Stimulated activated CD8-positive, alpha-beta memory T cell treated with anti-CD3 and anti-CD28 coated beads, Interleukin-7, amount 100 ng/mL, for 1 hour (primary cell): Measurements from ENCODE around the gene PYM1.

Experiments
- DNase-seq, 2 donors: peaks; one replicate each; pipeline ENCODE4 v3.0.0-alpha.2; 2020; ENCODE audit warnings: low read depth in 2 of 2

The PYM1 gene

DNA sequence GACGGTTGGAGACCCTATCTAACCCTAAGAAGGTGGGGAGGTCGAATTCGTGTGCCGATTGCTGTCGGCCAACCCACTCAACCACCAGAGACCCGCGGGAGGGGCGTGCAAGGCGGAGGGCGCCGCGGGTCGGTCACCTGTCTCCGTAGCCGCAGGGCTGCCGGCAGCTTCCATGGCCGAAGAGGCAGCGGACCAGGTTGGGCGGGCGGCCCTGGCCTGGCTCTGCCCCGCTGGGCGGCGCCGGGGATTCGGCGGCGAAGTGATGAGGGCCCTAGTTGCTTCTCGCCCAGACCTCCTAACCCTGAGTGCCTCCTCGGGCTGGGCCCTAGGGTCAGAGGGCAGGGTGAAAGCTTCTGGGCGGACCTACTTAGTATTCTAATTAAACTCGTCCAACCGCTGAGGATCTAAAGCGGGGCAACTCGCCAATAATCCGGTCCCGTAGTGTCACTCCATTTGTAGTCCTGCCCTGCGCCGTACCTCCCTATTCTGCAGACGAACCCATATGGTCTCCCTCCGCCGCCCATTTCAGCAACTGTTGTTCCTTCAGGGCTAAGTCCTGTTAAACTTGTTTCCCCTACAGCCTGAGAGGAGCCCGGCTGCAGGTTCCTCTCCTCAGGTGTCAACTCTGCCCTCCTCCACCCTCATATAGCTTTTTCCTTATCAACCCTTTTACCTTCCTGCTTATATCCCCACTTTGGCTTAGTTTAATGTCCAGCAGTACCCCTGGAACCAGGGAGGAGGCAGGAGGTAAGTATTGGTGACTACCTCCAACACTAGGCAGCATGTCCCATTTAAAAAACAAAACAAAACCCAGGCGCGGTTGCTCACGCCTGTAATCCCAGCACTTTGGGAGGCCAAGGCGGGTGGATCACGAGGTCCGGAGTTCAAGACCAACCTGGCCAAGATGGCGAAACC lies at the start of gene PYM1:
TSS of gene PYM1 (minus strand) at position 307 of the 915 bp plus-strand sequence. CDS start at position 174, 133 bp downstream.
- DNase-seq = peak in 1 of 2 donors; percentile 22

- no peak for DNase-seq
These were observed 46.6 kb upstream of the PYM1 start for GRCh38 chr12:55974308-55974730.

- DNase-seq = peak; percentile 91 to 92
These were observed 46.1 kb upstream of the PYM1 start, which contains the start of gene RAB5B for GRCh38 chr12:55973599-55974307. TSS of gene RAB5B (plus strand) at chr12:55974078. CDS start at chr12:55986961, 12,883 bp downstream.

DNA sequence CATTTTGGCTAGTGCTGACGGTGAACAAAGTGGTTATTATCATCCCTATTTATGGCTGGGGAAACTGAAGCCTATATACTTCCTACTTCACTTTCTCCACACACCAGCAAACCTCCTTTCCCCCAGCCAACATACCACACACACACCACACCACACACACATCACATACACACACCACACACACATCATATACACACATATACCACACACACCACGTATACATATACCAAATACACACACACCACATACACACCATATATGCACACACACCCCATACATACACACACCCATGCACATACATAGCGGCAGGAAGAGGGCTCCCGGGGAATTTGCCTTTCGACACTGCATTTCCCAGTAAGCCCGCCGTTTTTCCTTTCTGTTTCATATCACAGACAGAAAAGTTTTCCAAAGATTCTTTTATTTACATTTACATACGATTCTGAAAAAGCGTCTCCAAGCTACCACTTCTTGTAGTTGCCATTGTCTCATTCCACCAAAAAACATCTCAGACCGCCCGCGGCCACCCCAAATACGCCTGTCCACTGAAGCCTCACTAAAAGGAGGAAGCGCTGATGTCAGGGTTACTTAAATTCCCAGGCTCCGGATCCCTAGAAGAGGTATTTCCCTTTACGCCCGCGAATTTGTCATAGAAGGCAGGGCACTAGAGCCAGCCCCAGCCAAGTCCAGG lies 45.4 kb upstream of the PYM1 start:
- no peak for DNase-seq

GRCh38 chr12:55972456-55972855 lies 44.8 kb upstream of the PYM1 start:
- no peak for DNase-seq

GRCh38 chr12:55972042-55972441 lies 44.3 kb upstream of the PYM1 start:
- no peak for DNase-seq

DNA sequence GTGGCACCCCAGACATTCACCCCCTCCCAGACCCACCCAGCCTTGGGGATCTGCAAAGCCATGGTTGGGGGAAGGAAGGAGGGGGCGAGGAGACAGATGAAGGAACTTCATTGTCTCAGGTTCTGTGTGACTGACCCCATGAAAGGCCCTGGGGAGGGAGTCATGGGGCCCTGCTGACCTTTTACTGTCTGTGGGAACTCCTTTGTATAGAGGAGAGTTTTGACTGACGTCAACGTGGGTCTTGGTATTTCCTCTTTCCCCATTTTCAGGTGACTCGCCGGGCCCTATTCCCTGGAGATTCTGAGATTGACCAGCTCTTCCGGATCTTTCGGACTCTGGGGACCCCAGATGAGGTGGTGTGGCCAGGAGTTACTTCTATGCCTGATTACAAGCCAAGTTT lies 43.1 kb upstream of the PYM1 start:
- DNase-seq = no peak

GRCh38 chr12:55969356-55969755 lies 41.7 kb upstream of the PYM1 start:
- no peak for DNase-seq

- peak; percentile 73 to 84 for DNase-seq
These were observed 39.0 kb upstream of the PYM1 start, which contains the start of gene CDK2 for GRCh38 chr12:55966408-55967281. TSS of gene CDK2 (plus strand) at chr12:55966830. CDS start at chr12:55967009, 179 bp downstream.

- no peak for DNase-seq
These were observed 38.3 kb upstream of the PYM1 start, which contains the start of gene PMEL for GRCh38 chr12:55965941-55966407. TSS of gene PMEL (minus strand) at chr12:55966042. CDS start at chr12:55966011, 31 bp downstream.

DNA sequence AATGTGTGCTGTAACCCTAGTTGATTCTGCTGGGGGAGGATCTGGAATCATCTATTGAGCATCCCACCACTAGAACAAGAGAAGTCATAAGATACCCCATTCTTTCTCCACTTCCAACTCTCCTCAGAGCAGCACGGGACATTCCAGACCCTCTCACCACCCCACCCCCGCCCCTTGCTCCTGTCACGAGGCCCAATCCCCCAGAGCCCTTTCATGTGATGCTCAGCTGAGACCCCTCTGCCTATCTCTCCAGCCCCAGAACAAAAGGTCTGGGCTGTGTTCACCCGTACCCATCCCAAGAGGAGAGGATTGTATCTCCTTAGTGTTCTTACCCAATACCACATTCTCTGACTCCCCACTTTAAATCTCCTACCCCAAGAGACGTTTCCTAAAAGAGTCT lies 37.5 kb upstream of the PYM1 start:
- DNase-seq = no peak

DNA sequence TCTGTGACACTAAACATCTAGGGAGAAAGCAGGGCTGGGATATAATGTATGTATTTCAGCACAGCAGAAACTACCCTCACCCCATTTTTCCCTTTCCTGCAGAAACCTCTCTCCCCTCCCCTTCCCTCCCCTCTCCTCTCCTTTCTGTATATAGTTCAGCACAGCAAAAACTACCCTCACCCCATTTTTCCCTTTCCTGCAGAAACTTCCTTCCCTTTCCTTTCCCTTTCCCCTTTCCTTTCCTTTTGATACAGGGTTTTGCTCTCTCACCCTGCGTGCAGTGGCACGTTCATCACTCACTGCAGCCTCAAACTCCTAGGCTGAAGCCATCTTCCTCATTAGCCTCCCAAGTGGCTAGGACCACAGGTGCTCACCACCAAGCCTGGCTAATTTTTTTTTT lies 36.1 kb upstream of the PYM1 start:
- no peak for DNase-seq

- DNase-seq = no peak
These were observed 29.6 kb upstream of the PYM1 start for GRCh38 chr12:55957106-55957859.

- DNase-seq = no peak
These were observed 28.3 kb upstream of the PYM1 start for GRCh38 chr12:55955800-55956508.

DNA sequence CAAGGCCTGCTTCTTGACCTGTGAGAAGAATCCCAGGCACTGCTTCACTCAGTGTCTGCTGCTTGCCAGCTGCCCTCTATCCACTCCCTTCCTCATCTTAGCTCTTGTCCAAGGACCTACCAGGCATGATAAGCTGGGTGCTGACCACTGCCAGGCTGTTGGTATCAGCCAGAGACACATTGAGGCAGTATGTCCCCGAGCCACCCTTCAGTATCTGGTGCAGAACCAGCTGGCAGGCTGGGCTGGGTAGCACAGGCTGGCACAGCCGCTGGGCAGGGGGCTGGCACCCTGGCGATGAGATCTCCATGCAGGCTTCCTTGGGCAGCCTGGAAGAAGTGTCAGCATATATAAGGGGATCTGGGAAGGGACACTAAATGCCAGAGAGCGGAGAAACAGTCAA lies 27.6 kb upstream of the PYM1 start:
- DNase-seq = no peak

GRCh38 chr12:55946553-55946952 lies 18.9 kb upstream of the PYM1 start:
- DNase-seq = no peak

- no peak for DNase-seq
These were observed 15.0 kb upstream of the PYM1 start for GRCh38 chr12:55942577-55943136.

DNA sequence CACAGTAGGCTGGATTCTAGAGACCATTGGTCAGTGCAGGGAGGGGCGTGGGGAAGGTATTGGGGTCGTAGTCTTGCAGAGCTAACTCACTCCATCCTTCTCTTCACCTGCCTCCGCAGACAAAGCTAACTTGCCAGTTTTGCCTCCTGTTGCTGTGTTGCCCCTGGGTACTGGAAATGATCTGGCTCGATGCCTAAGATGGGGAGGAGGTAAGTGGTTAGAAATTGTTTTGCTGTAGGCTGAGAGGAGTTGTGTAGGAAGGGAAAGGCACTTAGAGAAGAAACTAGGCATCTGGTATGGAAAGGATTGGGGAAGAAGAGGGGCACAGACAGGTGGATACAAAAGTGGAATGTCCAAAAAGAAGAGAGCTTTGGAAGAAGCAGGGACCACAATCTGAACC lies 14.4 kb upstream of the PYM1 start:
- DNase-seq = no peak
